Esophagus squamous epithelium (tissue), 4 donors: ENCODE results near the gene ZNF346.

ENCODE experiments used
- POLR2A ChIP-seq, 4 donors: fragments of 450-650 bp; IDR thresholded peaks; one replicate each; pipeline ENCODE4 v1.6.1; 2017; ENCODE audit warnings: antibody characterized with exemption in 4 of 4, mild to moderate bottlenecking in 4 of 4, moderate library complexity in 3 of 4
- TF ChIP-seq, protein P1 (sequence below), 6 experiments: fragments of 450-650 bp in 4 of 6; fragments of 200-600 bp in 2 of 6; sonication (generic) in 2 of 6; IDR thresholded peaks; one replicate each; pipeline ENCODE4 v1.5.1; 2016 to 2019; ENCODE audit warnings: antibody characterized with exemption in 6 of 6, mild to moderate bottlenecking in 4 of 6, moderate library complexity in 4 of 6

DNA sequence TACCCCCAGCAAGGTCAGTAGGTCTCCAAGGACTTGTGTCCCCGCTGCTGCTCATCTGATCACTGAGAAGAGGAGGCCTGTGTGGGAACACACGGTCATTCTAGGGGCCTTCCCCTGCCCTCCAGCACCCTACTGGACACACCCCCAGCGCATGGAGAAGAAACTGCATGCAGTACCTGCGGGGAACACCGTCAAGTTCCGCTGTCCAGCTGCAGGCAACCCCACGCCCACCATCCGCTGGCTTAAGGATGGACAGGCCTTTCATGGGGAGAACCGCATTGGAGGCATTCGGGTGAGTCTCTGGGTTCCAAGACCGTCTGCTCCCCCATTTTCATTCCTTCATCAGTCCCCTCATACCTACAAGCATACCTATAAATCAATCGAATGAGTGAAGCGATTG is 68.3 kb downstream of the ZNF346 start:
- TF ChIP-seq, protein P1, sequence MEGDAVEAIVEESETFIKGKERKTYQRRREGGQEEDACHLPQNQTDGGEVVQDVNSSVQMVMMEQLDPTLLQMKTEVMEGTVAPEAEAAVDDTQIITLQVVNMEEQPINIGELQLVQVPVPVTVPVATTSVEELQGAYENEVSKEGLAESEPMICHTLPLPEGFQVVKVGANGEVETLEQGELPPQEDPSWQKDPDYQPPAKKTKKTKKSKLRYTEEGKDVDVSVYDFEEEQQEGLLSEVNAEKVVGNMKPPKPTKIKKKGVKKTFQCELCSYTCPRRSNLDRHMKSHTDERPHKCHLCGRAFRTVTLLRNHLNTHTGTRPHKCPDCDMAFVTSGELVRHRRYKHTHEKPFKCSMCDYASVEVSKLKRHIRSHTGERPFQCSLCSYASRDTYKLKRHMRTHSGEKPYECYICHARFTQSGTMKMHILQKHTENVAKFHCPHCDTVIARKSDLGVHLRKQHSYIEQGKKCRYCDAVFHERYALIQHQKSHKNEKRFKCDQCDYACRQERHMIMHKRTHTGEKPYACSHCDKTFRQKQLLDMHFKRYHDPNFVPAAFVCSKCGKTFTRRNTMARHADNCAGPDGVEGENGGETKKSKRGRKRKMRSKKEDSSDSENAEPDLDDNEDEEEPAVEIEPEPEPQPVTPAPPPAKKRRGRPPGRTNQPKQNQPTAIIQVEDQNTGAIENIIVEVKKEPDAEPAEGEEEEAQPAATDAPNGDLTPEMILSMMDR (IDR thresholded peaks at IDR 0.05), result no peak
- TF ChIP-seq POLR2A (IDR thresholded peaks at IDR 0.05), result no peak
